ENCODE results near the gene GOLGA8B. TPM values are rescaled to one million over a fixed set of nuclear protein-coding genes. Genes with fewer than 3 reads are reported as not detected.
"Not testable (repeated sequence)": the region's sequence is repeated elsewhere in the genome, so short reads cannot be mapped to it uniquely, and the experiment has no call there.

Gene GOLGA8B
- total and polyA plus RNA-seq, 7 experiments from 2014 or later = 2.5 to 393 (median 300) TPM

- H3K27me3 ChIP-seq (ENCODE audit: control insufficient read depth in 2 of 2, insufficient read depth in 2 of 2, low read length in 2 of 2); POLR2A ChIA-PET; ATAC-seq; H3K27ac ChIP-seq (ENCODE audit: low read depth, low read length); H3K4me3 ChIP-seq (ENCODE audit: low read length); DNase-seq; H3K27ac Mint-ChIP-seq; H3K36me3 Mint-ChIP-seq; H3K9me3 ChIP-seq (ENCODE audit: control insufficient read depth in 2 of 3, low read length in 3 of 3); H3K9me3 Mint-ChIP-seq; CTCF ChIA-PET: not testable (repeated sequence)
- Histone ChIP-seq H3K4me1 (ENCODE audit: control insufficient read depth in 2 of 2, insufficient read depth in 2 of 2, low read length in 2 of 2) (peaks cover 6 to 16% of the 10 kb centered on the region in 2 donors), H3K36me3 (ENCODE audit: control insufficient read depth in 2 of 3, insufficient read depth in 3 of 3, low read length in 3 of 3) (peaks cover 0 to 12% (median 0%) of the 10 kb centered on the region in 3 experiments)
- Mint-ChIP-seq H3K27me3 (peaks cover 3 to 23% (median 10%) of the 10 kb centered on the region in 5 donors), H3K4me3 (peak overlapping the region in 1 of 10 donors; percentile 27), H3K4me1 (peaks cover 12 to 26% (median 21%) of the 10 kb centered on the region in 7 donors)
- intact Hi-C loops (cut with micrococcal nuclease) = loop anchor here in 1 of 2 donors (10.0 kb wide), 1 partner anchor 251 kb away; the partner anchor contains the start of gene SLC12A6
Measured at GRCh38 chr15:34585966-34586365, 2.5 kb upstream of the GOLGA8B start.

DNA sequence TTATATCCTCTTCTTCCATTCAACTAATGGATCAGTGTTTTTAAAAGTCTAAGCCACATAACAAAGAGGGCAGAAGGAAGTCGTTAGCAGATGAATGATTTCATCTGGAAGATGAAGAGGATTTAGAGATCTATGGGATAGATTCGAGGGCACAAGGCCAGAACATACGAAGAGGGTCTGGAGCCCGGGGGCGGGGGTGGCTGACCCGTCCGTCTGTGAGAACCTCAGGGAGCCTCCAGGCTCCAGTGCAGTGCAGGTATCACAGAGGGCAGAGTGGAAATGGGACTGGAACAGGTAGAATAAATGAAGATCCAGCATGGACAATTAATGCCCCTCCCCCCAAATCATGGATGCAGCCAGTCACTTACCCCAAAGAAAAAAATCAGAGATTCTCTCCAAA is 1.5 kb upstream of the GOLGA8B start:
- H3K4me1 ChIP-seq (ENCODE audit: control insufficient read depth in 2 of 2, insufficient read depth in 2 of 2, low read length in 2 of 2) = peaks cover 6 to 20% of the 10 kb centered on the region in 2 donors
- Mint-ChIP-seq H3K9me3 (no peaks in the 10 kb centered on the region), H3K4me1 (peaks cover 13 to 33% (median 25%) of the 10 kb centered on the region in 7 donors), H3K27me3 (peaks cover 3 to 19% (median 10%) of the 10 kb centered on the region in 5 donors), H3K27ac (peak overlapping the region in 1 of 9 donors; percentile 29), H3K36me3 (peaks cover 0 to 1% (median 0%) of the 10 kb centered on the region in 5 donors), H3K4me3 (peak overlapping the region; percentile 9 to 91 (median 47))
- intact Hi-C loops (cut with micrococcal nuclease) = loop anchor here (5.0 to 10.0 kb wide), 2 partner anchors 250 to 402 kb away; partner anchors contain the start of genes SLC12A6 (in 1 of the 2) and ZNF770 (in 1 of the 2)
- ChIA-PET POLR2A (interaction anchor here (0.8 kb wide), 1 partner anchor 545 kb away, joined by 3 read pairs; no protein-coding TSS in a partner anchor), CTCF (interaction anchor here (0.7 to 2.4 kb wide), 2 partner anchors 217 to 376 kb away, joined by 3 to 8 read pairs; partner anchors contain the start of genes KATNBL1 and LPCAT4)
- no peak overlapping the region for H3K27ac ChIP-seq (ENCODE audit: low read depth, low read length)
- H3K9me3 ChIP-seq (ENCODE audit: control insufficient read depth in 2 of 3, low read length in 3 of 3) = no peaks in the 10 kb centered on the region
- no peaks in the 10 kb centered on the region for H3K27me3 ChIP-seq (ENCODE audit: control insufficient read depth in 2 of 2, insufficient read depth in 2 of 2, low read length in 2 of 2)
- no peak overlapping the region for H3K4me3 ChIP-seq (ENCODE audit: low read length)
- DNase-seq (no peak), ATAC-seq (no peak)
- H3K36me3 ChIP-seq (ENCODE audit: control insufficient read depth in 2 of 3, insufficient read depth in 3 of 3, low read length in 3 of 3) = peaks cover 0 to 12% (median 0%) of the 10 kb centered on the region in 3 experiments

- ChIA-PET CTCF (interaction anchor here (2.4 kb wide), 1 partner anchor 216 kb away, joined by 8 read pairs; the partner anchor contains the start of gene LPCAT4), POLR2A (no interaction called here)
- H3K4me3 ChIP-seq (ENCODE audit: low read length) = peak overlapping the region; percentile 85
Measured at GRCh38 chr15:34584330-34584668, 848 bp upstream of the GOLGA8B start.

GRCh38 chr15:34582461-34583371 is 735 bp downstream of the GOLGA8B start:
- peak overlapping the region; percentile 79 to 92 (median 88) for H3K4me3 Mint-ChIP-seq
- no peaks in the 10 kb centered on the region for H3K27me3 ChIP-seq (ENCODE audit: control insufficient read depth in 2 of 2, insufficient read depth in 2 of 2, low read length in 2 of 2)
- peaks cover 0 to 9% (median 6%) of the 10 kb centered on the region in 5 donors for H3K27me3 Mint-ChIP-seq
- intact Hi-C loops (cut with micrococcal nuclease) = loop anchor here (1.0 to 10.0 kb wide), 8 partner anchors 215 to 544 kb away; partner anchors contain the start of genes LPCAT4 (in 2 of the 2), PGBD4 (in 2 of the 2), NOP10 (in 1 of the 2) and NUTM1 (in 1 of the 2)
- no peaks in the 10 kb centered on the region for H3K9me3 ChIP-seq (ENCODE audit: control insufficient read depth in 2 of 3, low read length in 3 of 3)
- H3K9me3 Mint-ChIP-seq = no peaks in the 10 kb centered on the region
- ATAC-seq = peak; percentile 50
- H3K27ac ChIP-seq (ENCODE audit: low read depth, low read length) = peak overlapping the region; percentile 82
- peaks cover 28 to 51% (median 42%) of the 10 kb centered on the region in 7 donors for H3K4me1 Mint-ChIP-seq
- DNase-seq = peak; percentile 10 to 52 (median 22)
- peak overlapping the region; percentile 85 for H3K4me3 ChIP-seq (ENCODE audit: low read length)
- H3K36me3 Mint-ChIP-seq = peaks cover 0 to 8% (median 0%) of the 10 kb centered on the region in 5 donors
- peaks cover 6 to 21% of the 10 kb centered on the region in 2 donors for H3K4me1 ChIP-seq (ENCODE audit: control insufficient read depth in 2 of 2, insufficient read depth in 2 of 2, low read length in 2 of 2)
- H3K27ac Mint-ChIP-seq = peak overlapping the region; percentile 51 to 88 (median 71)
- ChIA-PET CTCF (interaction anchor here (2.4 kb wide), 1 partner anchor 215 kb away, joined by 8 read pairs; the partner anchor contains the start of gene LPCAT4), POLR2A (interaction anchor here (0.6 to 1.7 kb wide), 10 partner anchors 216 to 480 kb away, joined by 3 to 7 read pairs (median 3); partner anchors contain the start of genes EMC4, LPCAT4 and SLC12A6)
- peaks cover 0 to 12% (median 0%) of the 10 kb centered on the region in 3 experiments for H3K36me3 ChIP-seq (ENCODE audit: control insufficient read depth in 2 of 3, insufficient read depth in 3 of 3, low read length in 3 of 3)

More at GRCh38 chr15:34584330-34584668, 848 bp upstream of the GOLGA8B start:
- peaks cover 3 to 14% (median 10%) of the 10 kb centered on the region in 5 donors for H3K27me3 Mint-ChIP-seq
- peak overlapping the region in 6 of 9 donors; percentile 43 to 92 (median 70) for H3K27ac Mint-ChIP-seq
- DNase-seq (no peak), ATAC-seq (no peak)
- H3K4me1 ChIP-seq (ENCODE audit: control insufficient read depth in 2 of 2, insufficient read depth in 2 of 2, low read length in 2 of 2) = peaks cover 6 to 20% of the 10 kb centered on the region in 2 donors
- peaks cover 0 to 1% (median 0%) of the 10 kb centered on the region in 5 donors for H3K36me3 Mint-ChIP-seq
- H3K27me3 ChIP-seq (ENCODE audit: control insufficient read depth in 2 of 2, insufficient read depth in 2 of 2, low read length in 2 of 2) = no peaks in the 10 kb centered on the region
- H3K4me3 Mint-ChIP-seq = peak overlapping the region; percentile 74 to 91 (median 88)
- H3K9me3 ChIP-seq (ENCODE audit: control insufficient read depth in 2 of 3, low read length in 3 of 3) = no peaks in the 10 kb centered on the region
- H3K36me3 ChIP-seq (ENCODE audit: control insufficient read depth in 2 of 3, insufficient read depth in 3 of 3, low read length in 3 of 3) = peaks cover 0 to 12% (median 0%) of the 10 kb centered on the region in 3 experiments
- intact Hi-C loops (cut with micrococcal nuclease) = loop anchor here (5.0 to 10.0 kb wide), 2 partner anchors 249 to 403 kb away; partner anchors contain the start of genes SLC12A6 (in 1 of the 2) and ZNF770 (in 1 of the 2)
- H3K27ac ChIP-seq (ENCODE audit: low read depth, low read length) = peak overlapping the region; percentile 82
- H3K9me3 Mint-ChIP-seq = no peaks in the 10 kb centered on the region
- H3K4me1 Mint-ChIP-seq = peaks cover 20 to 40% (median 31%) of the 10 kb centered on the region in 7 donors

DNA sequence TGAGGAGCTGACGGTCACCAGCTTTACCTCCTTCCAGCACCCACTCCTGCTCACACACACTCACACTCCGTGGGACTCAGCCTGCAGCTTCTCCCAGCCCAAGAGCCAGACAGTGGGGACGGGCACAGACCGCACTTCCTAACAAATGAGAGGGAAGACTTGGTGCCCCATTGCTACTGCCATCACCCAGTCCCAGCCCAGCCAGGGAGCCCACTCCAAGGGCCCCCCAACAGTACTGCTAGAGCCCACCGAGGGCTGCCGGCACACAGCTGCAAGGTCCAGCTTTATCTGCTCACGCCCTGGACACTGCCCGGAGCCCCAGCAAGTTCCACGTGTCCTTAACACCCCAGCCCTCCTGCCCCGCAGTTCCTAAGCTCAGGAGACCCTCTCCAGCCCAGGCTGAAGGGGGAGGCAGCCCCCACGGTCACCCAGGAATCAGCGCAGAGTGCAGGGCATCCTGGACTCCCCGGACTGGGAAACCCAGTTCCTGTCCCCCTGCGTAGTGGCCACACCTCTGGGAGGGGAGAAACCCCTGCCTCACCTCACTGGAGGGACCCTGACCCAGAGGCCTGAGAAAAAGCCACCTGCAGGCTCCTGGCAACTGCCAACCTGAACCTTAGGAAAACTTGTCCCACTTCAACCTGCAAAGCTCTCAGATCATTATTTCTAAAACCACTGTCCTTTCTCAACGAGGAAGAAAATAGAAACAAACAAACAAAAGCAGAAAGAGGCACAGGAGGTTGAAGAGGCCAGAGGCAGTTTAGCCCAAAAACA is 1.6 kb downstream of the GOLGA8B start:
- intact Hi-C loops (cut with micrococcal nuclease) = loop anchor here (5.0 to 10.0 kb wide), 2 partner anchors 247 to 405 kb away; partner anchors contain the start of genes SLC12A6 (in 1 of the 2) and ZNF770 (in 1 of the 2)
- Histone ChIP-seq H3K27ac (ENCODE audit: low read depth, low read length) (peak overlapping the region; percentile 82), H3K4me3 (ENCODE audit: low read length) (peak overlapping the region; percentile 85), H3K36me3 (ENCODE audit: control insufficient read depth in 2 of 3, insufficient read depth in 3 of 3, low read length in 3 of 3) (peaks cover 0 to 12% (median 0%) of the 10 kb centered on the region in 3 experiments), H3K4me1 (ENCODE audit: control insufficient read depth in 2 of 2, insufficient read depth in 2 of 2, low read length in 2 of 2) (peaks cover 6 to 24% of the 10 kb centered on the region in 2 donors)
- CTCF ChIA-PET; H3K27me3 ChIP-seq (ENCODE audit: control insufficient read depth in 2 of 2, insufficient read depth in 2 of 2, low read length in 2 of 2); ATAC-seq; DNase-seq; H3K9me3 Mint-ChIP-seq; H3K27me3 Mint-ChIP-seq; H3K9me3 ChIP-seq (ENCODE audit: control insufficient read depth in 2 of 3, low read length in 3 of 3); H3K36me3 Mint-ChIP-seq: not testable (repeated sequence)
- POLR2A ChIA-PET = interaction anchor here (1.2 to 1.7 kb wide), 2 partner anchors 214 to 254 kb away, joined by 3 to 4 read pairs; partner anchors contain the start of gene LPCAT4
- peaks cover 28 to 58% (median 50%) of the 10 kb centered on the region in 7 donors for H3K4me1 Mint-ChIP-seq
- H3K4me3 Mint-ChIP-seq = peak overlapping the region; percentile 79 to 92 (median 88)
- H3K27ac Mint-ChIP-seq = peak overlapping the region; percentile 51 to 88 (median 71)
